Right lobe of liver (tissue), 4 donors: ENCODE results near the gene ZBTB12.
A peak's percentile ranks its signal among the peaks of the same experiment; 100 is the strongest.

ENCODE experiments used
- CTCF ChIP-seq, 4 donors: fragments of 200-600 bp in 3 of 4; fragments of 450-650 bp in 1 of 4; IDR thresholded peaks; one replicate each; pipeline versions ENCODE4 v1.5.1 to v1.8.0; 2016 to 2022; ENCODE audit warnings: antibody characterized with exemption in 4 of 4, mild to moderate bottlenecking in 2 of 4
- POLR2A ChIP-seq: fragments of 450-650 bp; IDR thresholded peaks from one replicate; pipeline ENCODE4 v1.6.1; 2017; ENCODE audit warnings: antibody characterized with exemption, mild to moderate bottlenecking
- donor health status: DM: no; HTN: no; CAD: no.
- donor health status: DM: no; HTN: no; CAD: no.
- donor health status: DM: no; HTN: yes; CAD: no.

- no peak for TF ChIP-seq CTCF (IDR thresholded peaks at IDR 0.05)
- TF ChIP-seq POLR2A = peak; percentile 98
Observed at GRCh38 chr6:31945507-31946369, 43.9 kb upstream of the ZBTB12 start, which contains the start of gene CFB.
